Retina (tissue), 1 donor: Measurements from ENCODE around the gene RCAN1.

ENCODE experiments used
- DNase-seq: peaks from one replicate; pipeline ENCODE4 v3.0.0-alpha.2; 2016

RCAN1 gene

GRCh38 chr21:34536311-34536710, 78.6 kb downstream of the RCAN1 start:
- no peak for DNase-seq

GRCh38 chr21:34535886-34536285, 79.0 kb downstream of the RCAN1 start:
- DNase-seq: no peak

DNA sequence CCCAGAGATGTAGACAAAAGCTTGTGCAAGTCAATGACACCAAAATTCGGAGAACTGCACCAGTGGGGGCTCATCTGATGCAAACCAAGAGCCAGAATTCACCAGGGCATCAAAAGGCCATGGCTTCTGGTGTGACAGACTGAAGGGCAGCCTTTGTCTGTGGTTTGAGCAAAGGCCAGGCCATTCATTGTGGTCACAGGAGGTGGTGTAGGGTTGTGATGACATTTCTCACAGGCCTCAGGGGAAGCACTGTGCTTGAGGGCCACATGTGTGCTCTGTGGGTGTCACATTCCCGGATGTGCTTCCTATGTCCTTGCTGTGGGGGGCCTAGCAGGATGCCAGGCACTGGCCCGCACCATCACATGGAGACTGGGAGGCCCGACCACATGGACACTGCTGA, 80.4 kb downstream of the RCAN1 start:
- DNase-seq: no peak

DNA sequence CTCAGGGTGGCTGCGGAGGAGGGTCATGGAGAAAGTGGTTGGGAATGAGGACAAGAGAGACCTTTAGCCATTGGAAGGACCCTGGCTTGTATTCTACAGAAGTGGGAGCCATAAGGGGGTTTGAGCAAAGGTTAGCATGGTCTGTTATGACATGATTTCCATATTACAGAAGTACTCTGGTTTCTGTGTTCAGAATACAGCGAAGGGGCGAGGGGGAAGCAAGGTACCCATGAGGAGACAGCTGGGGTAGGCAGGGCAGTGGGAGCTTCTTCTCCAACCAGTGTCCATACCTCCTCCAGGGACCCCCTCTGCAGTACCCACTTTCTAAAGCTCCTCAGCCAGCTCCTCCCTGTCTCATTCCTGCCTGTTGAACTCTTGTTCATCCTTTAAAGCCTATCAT, 81.0 kb downstream of the RCAN1 start:
- DNase-seq: no peak

DNA sequence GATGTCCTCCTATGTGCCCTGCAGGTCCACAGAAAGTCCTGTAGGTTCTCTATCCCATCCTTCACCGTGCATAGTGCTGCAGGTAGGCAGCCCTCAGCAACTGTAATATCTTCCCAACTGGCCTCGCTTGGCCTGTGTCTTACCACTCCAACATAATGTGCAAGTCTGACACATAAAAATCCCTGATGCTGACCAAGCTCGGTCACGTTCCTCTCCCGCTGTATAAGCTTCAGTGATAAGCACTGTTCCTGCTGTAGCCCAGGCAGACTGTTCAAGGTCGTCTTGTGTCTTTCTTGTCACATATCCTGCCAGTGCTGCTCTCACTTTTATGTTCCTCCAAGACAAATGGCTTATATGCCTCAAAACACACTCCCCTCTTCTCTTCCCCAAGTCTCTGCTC, 83.5 kb downstream of the RCAN1 start:
- DNase-seq: no peak

GRCh38 chr21:34530261-34530660, 84.7 kb downstream of the RCAN1 start:
- DNase-seq: no peak

- DNase-seq: no peak
These were observed 86.8 kb downstream of the RCAN1 start for GRCh38 chr21:34528131-34528561.

DNA sequence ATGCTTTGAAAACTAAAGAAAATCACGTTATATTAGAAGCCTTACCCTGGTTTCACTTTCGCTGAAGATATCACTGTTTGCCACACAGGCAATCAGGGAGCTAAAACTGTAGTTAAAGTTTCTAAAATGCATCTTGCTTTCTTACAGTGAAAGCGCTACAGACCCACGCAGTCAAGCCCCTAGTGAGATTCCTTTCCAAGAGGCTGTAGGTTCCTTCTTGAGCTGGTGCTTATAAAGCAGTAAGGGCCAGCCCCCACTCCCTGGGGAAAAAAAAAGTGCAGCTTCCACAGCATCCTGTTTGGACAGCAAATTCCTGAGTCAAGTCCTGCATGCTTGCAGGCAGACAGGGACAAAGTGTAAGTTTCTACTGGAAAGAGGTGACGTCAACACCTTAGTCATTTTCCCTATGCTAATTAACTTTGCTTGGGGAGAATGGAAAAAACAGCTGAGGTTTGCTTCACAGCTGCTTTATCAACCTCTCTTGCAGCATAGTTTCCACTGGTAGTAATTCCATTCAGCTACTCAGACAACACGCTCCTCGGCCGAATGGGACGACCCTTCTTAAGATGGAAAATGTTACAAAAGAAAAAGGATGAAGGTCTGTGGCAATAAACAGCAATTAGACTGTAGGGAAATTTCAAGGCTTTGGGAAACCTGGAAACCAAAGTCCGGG, 88.2 kb downstream of the RCAN1 start:
- DNase-seq: peak; percentile 34

DNA sequence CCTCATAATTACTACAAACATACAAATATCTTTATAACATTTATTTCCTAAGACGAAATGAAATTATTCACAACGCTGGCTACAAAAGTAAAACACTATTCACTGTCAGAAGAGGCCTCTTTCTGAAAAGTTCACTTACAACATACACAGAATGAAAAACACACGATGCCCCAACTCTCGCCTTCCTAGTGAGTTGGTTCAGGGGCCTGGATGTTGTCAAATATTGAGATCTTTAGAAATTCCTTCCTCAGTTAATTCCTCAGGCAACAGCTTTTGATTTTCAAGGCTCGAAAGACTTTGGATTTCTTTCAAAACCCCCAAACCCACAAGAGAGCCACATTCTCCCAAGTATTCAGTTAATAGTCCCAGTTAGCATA, 88.7 kb downstream of the RCAN1 start:
- DNase-seq: no peak

DNA sequence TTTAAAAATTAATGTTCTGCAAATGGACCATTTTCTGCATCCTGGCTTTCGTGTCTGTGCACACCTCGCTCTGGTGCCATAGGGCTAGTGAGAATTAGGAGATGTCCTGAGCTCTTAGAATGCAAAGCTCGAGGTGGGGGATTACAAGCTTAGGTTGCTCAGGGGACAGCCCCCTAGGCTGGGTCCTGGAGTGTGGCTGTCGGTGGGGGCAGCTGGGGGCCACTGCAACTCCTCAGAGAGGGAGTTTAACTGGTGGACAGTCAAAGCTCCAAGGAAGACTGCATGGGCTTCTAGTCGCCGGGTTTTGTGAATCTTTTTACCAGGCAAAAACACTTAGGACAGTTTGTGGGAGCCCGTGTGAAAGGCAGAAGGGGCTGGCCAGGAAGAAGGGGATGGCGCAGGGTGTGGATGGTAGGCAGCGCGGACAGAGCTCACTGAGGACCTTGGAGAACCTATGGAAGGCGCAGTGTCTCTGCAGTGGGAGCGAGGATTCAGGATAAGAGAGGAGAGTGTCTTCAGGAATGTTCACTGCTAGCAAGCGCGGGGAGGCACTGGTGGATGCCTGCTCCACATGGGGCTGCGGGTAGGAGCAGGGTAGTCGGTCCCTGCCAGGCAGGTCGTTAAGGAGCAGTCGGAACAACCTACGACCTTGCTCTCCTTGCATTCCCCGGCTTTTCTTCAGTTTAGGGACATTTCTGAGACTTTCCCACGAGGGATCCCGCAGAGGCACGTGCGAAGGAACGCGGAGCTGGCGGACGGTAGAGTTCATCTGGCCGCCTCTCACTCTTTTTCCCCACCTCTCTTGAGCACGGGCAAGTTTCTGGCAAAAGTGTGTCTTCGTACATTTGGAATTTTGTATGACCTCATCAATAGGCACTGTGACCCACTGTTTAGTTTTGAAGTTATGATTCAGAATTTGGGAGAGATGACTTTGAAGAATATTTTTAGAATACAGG, 90.0 kb downstream of the RCAN1 start:
- DNase-seq: peak; percentile 54

GRCh38 chr21:34523019-34523555, 91.8 kb downstream of the RCAN1 start:
- DNase-seq: no peak

DNA sequence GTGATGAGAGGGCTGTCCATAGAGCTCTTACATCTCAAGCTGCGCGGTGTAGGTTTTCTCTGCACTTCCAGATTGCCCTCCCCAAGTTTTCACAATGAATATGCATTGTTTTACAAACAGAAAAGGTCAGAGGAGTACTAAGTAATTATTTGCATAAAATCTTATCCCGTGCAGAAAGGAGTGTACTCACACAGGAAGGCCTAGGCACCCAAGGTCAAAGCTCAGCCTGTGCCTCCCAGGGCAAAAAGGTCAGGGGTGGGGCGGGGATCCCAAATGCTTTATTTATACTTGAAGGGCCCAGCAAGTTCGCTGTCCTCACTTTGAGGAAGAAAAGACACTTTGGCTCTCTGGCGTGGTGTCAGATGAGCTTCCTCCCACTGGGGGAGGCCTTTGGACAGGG, 92.6 kb downstream of the RCAN1 start:
- no peak for DNase-seq

DNA sequence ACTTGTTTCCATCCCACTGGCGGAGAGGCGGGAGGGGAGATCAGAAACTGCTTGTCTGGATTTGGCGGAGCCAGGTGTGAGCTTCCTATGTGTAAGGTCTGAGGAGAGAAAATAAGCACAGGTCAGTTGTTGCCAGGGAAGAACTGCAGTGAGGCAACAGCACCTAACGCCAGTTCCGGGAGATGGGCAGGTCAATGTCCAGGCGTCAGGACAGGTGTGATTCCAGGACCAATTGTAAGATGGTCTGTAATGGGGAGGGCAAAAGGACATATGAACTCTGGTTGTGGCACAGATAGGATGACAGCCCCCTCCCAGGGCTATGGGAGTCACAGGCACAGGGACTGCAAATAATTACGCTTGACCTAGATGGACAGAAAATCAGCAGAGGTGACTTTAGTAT, 93.4 kb downstream of the RCAN1 start:
- DNase-seq: no peak

- no peak for DNase-seq
These were observed 94.0 kb downstream of the RCAN1 start for GRCh38 chr21:34520764-34521508.

- no peak for DNase-seq
These were observed 94.6 kb downstream of the RCAN1 start for GRCh38 chr21:34520281-34520680.

DNA sequence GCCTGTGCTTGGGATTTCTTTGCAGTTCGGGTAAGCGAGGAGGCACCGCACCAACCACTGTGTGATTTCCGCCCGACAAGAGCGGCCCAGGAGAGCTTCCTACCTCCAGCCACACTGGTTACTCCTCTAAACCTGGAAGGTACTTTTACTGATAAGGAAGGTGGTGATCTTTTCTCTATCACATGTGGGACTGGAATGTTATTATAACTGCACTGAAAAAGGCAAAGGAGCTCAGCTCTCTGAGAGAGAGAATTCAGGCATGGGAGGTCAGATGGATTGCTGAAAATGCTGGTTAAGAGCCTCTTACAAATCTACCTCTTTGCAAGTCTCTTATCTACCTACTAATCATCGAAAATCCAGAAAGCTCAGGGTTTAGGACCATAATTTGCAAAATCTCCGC, 95.2 kb downstream of the RCAN1 start:
- DNase-seq: no peak

GRCh38 chr21:34519016-34519415, 95.9 kb downstream of the RCAN1 start:
- no peak for DNase-seq

- DNase-seq: no peak
These were observed 96.6 kb downstream of the RCAN1 start for GRCh38 chr21:34518301-34518700.

DNA sequence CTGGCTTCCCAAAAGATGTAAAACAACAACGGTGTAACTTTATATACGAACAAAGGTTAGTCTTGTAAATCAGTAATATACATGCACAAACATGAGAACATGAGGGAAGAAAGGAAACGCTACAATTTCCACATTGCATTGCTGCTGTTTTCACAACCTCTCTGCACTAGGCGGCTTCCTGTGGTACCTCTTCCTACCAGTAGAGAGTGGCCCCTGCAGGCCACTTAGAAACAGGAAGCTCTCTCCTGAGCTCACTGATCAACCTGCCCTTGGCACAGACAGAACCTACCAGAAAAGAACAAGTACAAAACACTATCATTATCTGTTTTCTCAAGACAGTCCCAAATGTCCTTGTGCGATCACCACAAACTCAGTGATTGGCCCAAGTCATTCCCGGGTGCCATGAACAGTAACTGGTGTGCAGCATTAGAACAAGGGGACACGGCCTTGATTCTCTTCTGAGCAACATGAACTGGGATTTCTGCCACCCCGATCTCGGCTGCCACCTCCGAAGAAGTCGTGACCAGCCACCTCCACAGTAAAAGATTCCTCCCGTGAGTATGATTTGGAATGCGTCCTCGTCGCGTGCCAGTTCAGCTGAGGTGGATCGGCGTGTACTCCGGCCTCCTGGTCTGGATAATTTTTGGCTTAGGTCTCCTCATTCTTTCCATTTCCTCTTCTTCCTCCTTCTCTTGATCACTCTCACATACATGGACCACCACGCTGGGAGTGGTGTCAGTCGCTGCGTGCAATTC, 97.2 kb downstream of the RCAN1 start:
- no peak for DNase-seq

GRCh38 chr21:34517039-34517438, 97.9 kb downstream of the RCAN1 start:
- no peak for DNase-seq

GRCh38 chr21:34514576-34515115, 100.3 kb downstream of the RCAN1 start:
- no peak for DNase-seq

- DNase-seq: no peak
These were observed 101.7 kb downstream of the RCAN1 start for GRCh38 chr21:34513129-34513675.
